ENCODE data around the gene HOXD3.

DNA sequence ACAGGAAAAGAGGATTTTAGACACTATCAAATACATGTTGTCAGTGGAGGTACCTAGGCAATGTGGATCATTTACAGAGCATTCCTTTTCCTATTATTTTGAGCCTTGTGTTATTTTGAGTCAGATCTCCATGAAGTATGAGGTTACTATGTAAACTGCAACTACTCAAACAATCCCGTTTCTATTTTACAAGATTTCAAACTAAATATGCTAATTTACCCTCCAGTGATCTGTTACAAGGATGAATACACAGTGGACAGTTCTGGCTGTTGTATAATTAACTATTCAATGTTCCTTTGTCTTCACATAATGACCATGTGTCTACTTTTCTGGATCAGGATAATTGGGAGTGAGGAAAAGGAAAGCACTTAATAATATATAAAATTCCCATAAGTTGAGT, 35.9 kb downstream of the HOXD3 start:
- TF ChIP-seq EZH2 (IDR thresholded peaks at IDR 0.05; ENCODE audit: insufficient read depth, poor library complexity, severe bottlenecking) (no peak), EZH2phosphoT487 (IDR thresholded peaks at IDR 0.05; ENCODE audit: insufficient read depth, low read depth) (no peak)

Data from GM23248 (cell line).